Measurements from ENCODE around the gene RGL1. TPM values are rescaled to one million over a fixed set of nuclear protein-coding genes. Genes with fewer than 3 reads are reported as not detected.

Gene RGL1
- total RNA-seq, 1 experiment from 2014 or later = 34.5 TPM

GRCh38 chr1:183832459-183832858 is 27.5 kb downstream of the RGL1 start:
- no peak for TF ChIP-seq CTCF (IDR thresholded peaks at IDR 0.05; ENCODE audit: insufficient read depth in 1 of 2, low read depth in 1 of 2, low read length in 1 of 2, severe bottlenecking in 1 of 2, unreplicated experiment in 1 of 2)
- no TSS peak for BruUV-seq (replicated peaks)
- CTCF ChIA-PET = interaction anchor here (0.6 kb wide), 1 partner anchor 147 kb away, joined by 3 read pairs; no protein-coding TSS in a partner anchor

DNA sequence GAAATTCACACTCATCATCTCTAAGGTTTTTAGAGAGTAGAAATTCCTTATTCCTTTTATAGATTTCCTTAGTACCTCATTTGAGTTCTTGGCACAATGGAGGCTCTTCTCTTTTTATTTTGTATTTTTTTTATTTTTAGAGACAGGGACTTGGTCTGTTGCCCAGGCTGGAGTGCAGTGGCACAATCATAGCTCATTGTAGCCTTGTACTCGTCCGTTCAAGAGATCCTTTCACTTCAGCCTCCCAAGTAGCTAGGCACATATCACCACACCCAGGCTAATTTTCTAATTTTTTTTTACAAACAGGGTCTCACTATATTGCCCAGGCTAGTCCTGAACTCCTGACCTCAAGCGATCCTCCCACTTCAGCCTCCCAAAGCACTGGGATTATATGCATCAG is 29.6 kb downstream of the RGL1 start:
- Histone ChIP-seq H3K36me3 (ENCODE audit: control insufficient read depth, insufficient read depth, low read length) (no peaks in the 10 kb centered on the region), H3K4me3 (ENCODE audit: low read depth, low read length) (no peak overlapping the region), H3K9me3 (no peaks in the 10 kb centered on the region), H3K27me3 (replicated peaks; ENCODE audit: control insufficient read depth, insufficient read depth, low read length) (no peaks in the 10 kb centered on the region), H3K4me1 (peaks cover 6% of the 10 kb centered on the region)
- no TSS peak for BruUV-seq (replicated peaks)
- Mint-ChIP-seq H3K4me3 (ENCODE audit: unreplicated experiment) (no peak overlapping the region), H3K4me1 (ENCODE audit: low read depth, unreplicated experiment) (peaks cover 5% of the 10 kb centered on the region), H3K36me3 (ENCODE audit: insufficient read depth, unreplicated experiment) (peaks cover 7% of the 10 kb centered on the region), H3K27me3 (ENCODE audit: insufficient read depth, unreplicated experiment) (no peaks in the 10 kb centered on the region), H3K9me3 (ENCODE audit: unreplicated experiment) (no peaks in the 10 kb centered on the region), H3K27ac (ENCODE audit: unreplicated experiment) (no peak overlapping the region)
- no peak for DNase-seq
- CTCF ChIA-PET = no interaction called here
- POLR2A ChIA-PET = no interaction called here
- intact Hi-C loops (cut with micrococcal nuclease; ENCODE audit: unreplicated experiment) = no loop called here
- no peak for TF ChIP-seq CTCF (IDR thresholded peaks at IDR 0.05; ENCODE audit: insufficient read depth in 1 of 2, low read depth in 1 of 2, low read length in 1 of 2, severe bottlenecking in 1 of 2, unreplicated experiment in 1 of 2)

More at GRCh38 chr1:183832459-183832858, 27.5 kb downstream of the RGL1 start:
- no peak overlapping the region for H3K27ac Mint-ChIP-seq (ENCODE audit: unreplicated experiment)
- Histone ChIP-seq H3K27me3 (replicated peaks; ENCODE audit: control insufficient read depth, insufficient read depth, low read length) (no peaks in the 10 kb centered on the region), H3K4me3 (ENCODE audit: low read depth, low read length) (no peak overlapping the region), H3K36me3 (ENCODE audit: control insufficient read depth, insufficient read depth, low read length) (no peaks in the 10 kb centered on the region), H3K4me1 (peaks cover 9% of the 10 kb centered on the region; the same call in 1 of the 2 replicates), H3K9me3 (no peaks in the 10 kb centered on the region)
- H3K4me3 Mint-ChIP-seq (ENCODE audit: unreplicated experiment) = no peak overlapping the region
- intact Hi-C loops (cut with micrococcal nuclease; ENCODE audit: unreplicated experiment) = no loop called here
- no peaks in the 10 kb centered on the region for H3K27me3 Mint-ChIP-seq (ENCODE audit: insufficient read depth, unreplicated experiment)
- DNase-seq = no peak
- H3K9me3 Mint-ChIP-seq (ENCODE audit: unreplicated experiment) = no peaks in the 10 kb centered on the region
- POLR2A ChIA-PET = no interaction called here
- peaks cover 6% of the 10 kb centered on the region for H3K36me3 Mint-ChIP-seq (ENCODE audit: insufficient read depth, unreplicated experiment)
- H3K4me1 Mint-ChIP-seq (ENCODE audit: low read depth, unreplicated experiment) = no peaks in the 10 kb centered on the region

- Mint-ChIP-seq H3K27me3 (ENCODE audit: insufficient read depth, unreplicated experiment) (no peaks in the 10 kb centered on the region), H3K9me3 (ENCODE audit: unreplicated experiment) (no peaks in the 10 kb centered on the region), H3K36me3 (ENCODE audit: insufficient read depth, unreplicated experiment) (peaks cover 15% of the 10 kb centered on the region), H3K4me1 (ENCODE audit: low read depth, unreplicated experiment) (peaks cover 15% of the 10 kb centered on the region), H3K4me3 (ENCODE audit: unreplicated experiment) (no peak overlapping the region), H3K27ac (ENCODE audit: unreplicated experiment) (no peak overlapping the region)
- Histone ChIP-seq H3K9me3 (no peaks in the 10 kb centered on the region), H3K27me3 (replicated peaks; ENCODE audit: control insufficient read depth, insufficient read depth, low read length) (no peaks in the 10 kb centered on the region), H3K4me3 (ENCODE audit: low read depth, low read length) (no peak overlapping the region), H3K4me1 (peaks cover 15% of the 10 kb centered on the region), H3K36me3 (ENCODE audit: control insufficient read depth, insufficient read depth, low read length) (no peaks in the 10 kb centered on the region)
- no peak for DNase-seq
- no peak for TF ChIP-seq CTCF (IDR thresholded peaks at IDR 0.05; ENCODE audit: insufficient read depth in 1 of 2, low read depth in 1 of 2, low read length in 1 of 2, severe bottlenecking in 1 of 2, unreplicated experiment in 1 of 2)
- no TSS peak for BruUV-seq (replicated peaks)
- intact Hi-C loops (cut with micrococcal nuclease; ENCODE audit: unreplicated experiment) = no loop called here
- ChIA-PET CTCF (no interaction called here), POLR2A (no interaction called here)
Measured at GRCh38 chr1:183836598-183836997, 31.7 kb downstream of the RGL1 start.

Measured in Caco-2 (cell line).